Measurements from ENCODE around the gene NPTX1.

Gene NPTX1

GRCh38 chr17:80442323-80442659 lies 34.1 kb downstream of the NPTX1 start:
- peaks cover 3% of the 10 kb centered on the region for H3K27me3 ChIP-seq (ENCODE audit: control insufficient read depth, insufficient read depth, low read length)
- H3K9ac ChIP-seq (ENCODE audit: low read length), result no peak overlapping the region
- no peaks in the 10 kb centered on the region for H3K36me3 ChIP-seq (ENCODE audit: control insufficient read depth, insufficient read depth, low read length)
- H3K9me3 ChIP-seq (ENCODE audit: control insufficient read depth, low read length), result no peaks in the 10 kb centered on the region
- H3K4me1 ChIP-seq (ENCODE audit: control insufficient read depth, insufficient read depth, low read length), result no peaks in the 10 kb centered on the region
- H3K4me3 ChIP-seq (ENCODE audit: low read length), result no peak overlapping the region

DNA sequence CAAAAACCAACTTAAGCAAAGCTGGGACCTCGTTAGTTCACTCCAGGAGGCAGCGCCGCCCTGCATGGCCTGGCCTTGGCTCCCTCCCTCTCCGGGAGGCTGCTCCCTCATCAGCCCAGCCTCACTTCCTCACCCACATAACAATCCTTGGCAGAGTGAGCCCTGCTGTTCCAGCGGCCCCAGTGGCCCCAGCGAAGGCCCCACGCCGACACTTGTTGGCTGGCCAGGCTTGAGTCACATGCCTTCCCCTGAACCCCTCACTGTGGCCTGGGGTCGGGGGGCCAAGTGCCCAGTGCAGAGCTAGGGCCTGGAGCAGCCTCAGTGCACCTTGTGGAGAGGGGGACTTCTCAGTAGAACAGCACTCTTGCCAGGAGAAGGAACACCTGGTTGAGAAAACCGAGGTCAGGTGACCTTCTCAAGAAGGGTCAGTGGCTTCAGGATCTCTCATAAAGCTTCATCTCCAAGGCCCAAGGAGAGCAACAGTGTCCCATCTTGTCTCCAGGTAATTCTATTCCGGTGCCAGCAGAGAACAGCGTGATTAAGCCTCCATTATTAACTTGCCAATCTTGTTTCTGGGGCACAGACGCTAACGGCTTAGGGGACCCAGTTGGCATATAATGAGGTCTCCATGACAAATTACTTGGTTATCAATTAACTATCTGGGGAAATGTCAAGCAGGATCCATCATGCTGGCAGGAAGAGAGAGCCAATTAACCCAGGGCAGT lies 34.6 kb downstream of the NPTX1 start:
- H3K4me3 ChIP-seq (ENCODE audit: low read length), result no peak overlapping the region
- no peak overlapping the region for H3K9ac ChIP-seq (ENCODE audit: low read length)
- H3K9me3 ChIP-seq (ENCODE audit: control insufficient read depth, low read length), result no peaks in the 10 kb centered on the region
- peaks cover 3% of the 10 kb centered on the region for H3K27me3 ChIP-seq (ENCODE audit: control insufficient read depth, insufficient read depth, low read length)
- H3K4me1 ChIP-seq (ENCODE audit: control insufficient read depth, insufficient read depth, low read length), result no peaks in the 10 kb centered on the region
- no peaks in the 10 kb centered on the region for H3K36me3 ChIP-seq (ENCODE audit: control insufficient read depth, insufficient read depth, low read length)

DNA sequence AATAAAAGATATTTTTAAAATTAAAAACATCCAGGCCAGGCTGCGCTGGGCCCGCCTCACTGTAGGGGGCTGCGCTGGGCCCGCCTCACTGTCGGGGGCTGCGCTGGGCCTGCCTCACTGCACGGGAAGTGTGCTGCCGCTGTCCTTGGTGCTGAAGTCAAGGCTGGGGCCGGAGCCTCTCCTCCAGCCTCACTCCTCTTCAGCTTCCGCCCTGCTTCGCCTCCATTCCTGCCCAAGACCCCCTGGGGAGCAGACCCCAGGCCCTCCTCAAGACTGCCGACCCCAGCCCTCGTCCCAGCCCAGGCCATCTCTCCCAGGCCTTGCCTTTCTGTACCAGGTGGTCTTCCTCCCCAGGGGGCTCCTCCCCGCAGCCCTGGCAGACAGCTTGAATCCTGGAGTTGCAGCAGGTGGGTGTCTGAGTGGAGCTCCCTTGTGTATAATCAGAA lies 35.3 kb downstream of the NPTX1 start:
- Histone ChIP-seq H3K4me1 (ENCODE audit: control insufficient read depth, insufficient read depth, low read length) (no peaks in the 10 kb centered on the region), H3K4me3 (ENCODE audit: low read length) (no peak overlapping the region), H3K27me3 (ENCODE audit: control insufficient read depth, insufficient read depth, low read length) (peaks cover 3% of the 10 kb centered on the region), H3K36me3 (ENCODE audit: control insufficient read depth, insufficient read depth, low read length) (no peaks in the 10 kb centered on the region), H3K9me3 (ENCODE audit: control insufficient read depth, low read length) (no peaks in the 10 kb centered on the region), H3K9ac (ENCODE audit: low read length) (no peak overlapping the region)

GRCh38 chr17:80439499-80439898 lies 36.9 kb downstream of the NPTX1 start:
- Histone ChIP-seq H3K4me1 (ENCODE audit: control insufficient read depth, insufficient read depth, low read length) (no peaks in the 10 kb centered on the region), H3K36me3 (ENCODE audit: control insufficient read depth, insufficient read depth, low read length) (no peaks in the 10 kb centered on the region), H3K9ac (ENCODE audit: low read length) (no peak overlapping the region), H3K9me3 (ENCODE audit: control insufficient read depth, low read length) (no peaks in the 10 kb centered on the region), H3K4me3 (ENCODE audit: low read length) (no peak overlapping the region), H3K27me3 (ENCODE audit: control insufficient read depth, insufficient read depth, low read length) (peaks cover 3% of the 10 kb centered on the region)

DNA sequence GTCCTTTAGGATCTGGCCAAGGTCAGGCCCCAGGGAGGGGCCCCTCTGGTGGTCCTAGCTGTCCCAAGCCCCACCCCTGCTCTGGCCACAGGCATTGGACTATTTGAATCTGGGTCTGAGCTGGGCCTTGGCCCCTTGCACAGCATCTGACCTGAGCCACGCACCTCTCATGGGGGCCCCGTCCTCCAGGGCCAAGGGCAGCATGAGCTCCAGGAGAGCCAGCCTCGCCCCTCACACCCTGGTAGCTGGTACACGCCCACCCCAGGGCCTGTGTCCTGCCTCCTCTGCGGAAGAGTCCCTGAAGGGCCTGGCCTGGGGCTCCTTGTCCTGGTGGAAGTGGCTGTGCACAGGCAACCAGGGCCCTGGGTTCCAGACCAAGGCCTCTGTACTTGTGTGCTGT lies 37.6 kb downstream of the NPTX1 start:
- H3K9ac ChIP-seq (ENCODE audit: low read length), result no peak overlapping the region
- no peak overlapping the region for H3K4me3 ChIP-seq (ENCODE audit: low read length)
- no peaks in the 10 kb centered on the region for H3K9me3 ChIP-seq (ENCODE audit: control insufficient read depth, low read length)
- no peaks in the 10 kb centered on the region for H3K4me1 ChIP-seq (ENCODE audit: control insufficient read depth, insufficient read depth, low read length)
- no peaks in the 10 kb centered on the region for H3K36me3 ChIP-seq (ENCODE audit: control insufficient read depth, insufficient read depth, low read length)
- H3K27me3 ChIP-seq (ENCODE audit: control insufficient read depth, insufficient read depth, low read length), result peaks cover 3% of the 10 kb centered on the region

DNA sequence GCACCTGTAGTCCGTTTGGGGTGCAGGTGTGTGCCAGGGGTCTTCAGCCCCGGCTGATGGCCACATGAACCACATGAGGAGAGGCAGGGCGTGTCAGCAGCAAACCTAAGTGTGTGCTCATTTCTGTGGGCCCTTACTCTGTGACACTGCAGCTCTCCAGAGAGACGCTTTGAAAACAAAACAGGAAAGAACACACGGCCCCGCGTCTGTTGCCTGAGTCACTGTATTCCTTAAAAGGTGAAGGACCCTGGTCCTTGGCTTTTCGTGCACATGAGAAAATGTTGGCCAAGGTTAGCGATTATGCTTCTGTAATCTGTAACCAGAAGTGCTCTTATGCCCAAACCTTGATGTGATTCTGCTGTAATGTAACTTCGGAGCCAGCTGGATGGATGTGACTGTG lies 38.9 kb downstream of the NPTX1 start:
- Histone ChIP-seq H3K36me3 (ENCODE audit: control insufficient read depth, insufficient read depth, low read length) (no peaks in the 10 kb centered on the region), H3K4me1 (ENCODE audit: control insufficient read depth, insufficient read depth, low read length) (no peaks in the 10 kb centered on the region), H3K9ac (ENCODE audit: low read length) (no peak overlapping the region), H3K9me3 (ENCODE audit: control insufficient read depth, low read length) (no peaks in the 10 kb centered on the region), H3K4me3 (ENCODE audit: low read length) (no peak overlapping the region), H3K27me3 (ENCODE audit: control insufficient read depth, insufficient read depth, low read length) (peaks cover 3% of the 10 kb centered on the region)

- no peaks in the 10 kb centered on the region for H3K4me1 ChIP-seq (ENCODE audit: control insufficient read depth, insufficient read depth, low read length)
- no peak overlapping the region for H3K4me3 ChIP-seq (ENCODE audit: low read length)
- no peaks in the 10 kb centered on the region for H3K27me3 ChIP-seq (ENCODE audit: control insufficient read depth, insufficient read depth, low read length)
- H3K36me3 ChIP-seq (ENCODE audit: control insufficient read depth, insufficient read depth, low read length), result no peaks in the 10 kb centered on the region
- H3K9me3 ChIP-seq (ENCODE audit: control insufficient read depth, low read length), result no peaks in the 10 kb centered on the region
- H3K9ac ChIP-seq (ENCODE audit: low read length), result no peak overlapping the region
Observed at GRCh38 chr17:80433916-80434666, 42.3 kb downstream of the NPTX1 start.

DNA sequence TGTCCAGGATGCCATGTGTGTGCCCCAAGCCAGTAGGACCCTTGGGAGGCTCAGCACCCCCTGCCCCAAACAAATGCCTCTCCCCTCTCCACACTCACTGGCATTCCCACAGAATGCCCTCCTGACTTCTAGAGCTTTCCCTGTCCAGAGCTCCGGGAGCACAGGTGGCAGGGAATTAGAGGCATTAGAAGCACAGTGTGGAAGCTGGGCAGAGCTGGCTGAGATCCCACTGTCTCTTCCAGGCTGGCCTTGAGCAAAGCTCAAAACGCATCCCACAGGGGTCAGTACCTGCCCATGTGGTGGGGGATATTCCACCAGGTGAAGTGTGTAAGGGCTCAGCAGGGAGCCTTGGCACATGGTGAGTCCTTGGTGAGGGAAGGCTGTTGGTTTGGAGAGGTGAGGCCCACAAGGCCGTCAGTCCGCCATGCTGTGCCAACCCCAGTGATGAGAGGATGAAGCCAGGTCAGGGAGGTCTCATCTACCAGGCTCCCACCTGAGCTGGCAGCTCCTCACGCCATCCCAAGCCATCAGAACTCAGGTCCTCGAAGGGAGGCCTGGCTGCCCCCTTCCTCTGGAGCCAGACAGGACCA lies 43.4 kb downstream of the NPTX1 start:
- Histone ChIP-seq H3K4me1 (ENCODE audit: control insufficient read depth, insufficient read depth, low read length) (no peaks in the 10 kb centered on the region), H3K9me3 (ENCODE audit: control insufficient read depth, low read length) (no peaks in the 10 kb centered on the region), H3K27me3 (ENCODE audit: control insufficient read depth, insufficient read depth, low read length) (no peaks in the 10 kb centered on the region), H3K36me3 (ENCODE audit: control insufficient read depth, insufficient read depth, low read length) (no peaks in the 10 kb centered on the region), H3K4me3 (ENCODE audit: low read length) (no peak overlapping the region), H3K9ac (ENCODE audit: low read length) (no peak overlapping the region)

DNA sequence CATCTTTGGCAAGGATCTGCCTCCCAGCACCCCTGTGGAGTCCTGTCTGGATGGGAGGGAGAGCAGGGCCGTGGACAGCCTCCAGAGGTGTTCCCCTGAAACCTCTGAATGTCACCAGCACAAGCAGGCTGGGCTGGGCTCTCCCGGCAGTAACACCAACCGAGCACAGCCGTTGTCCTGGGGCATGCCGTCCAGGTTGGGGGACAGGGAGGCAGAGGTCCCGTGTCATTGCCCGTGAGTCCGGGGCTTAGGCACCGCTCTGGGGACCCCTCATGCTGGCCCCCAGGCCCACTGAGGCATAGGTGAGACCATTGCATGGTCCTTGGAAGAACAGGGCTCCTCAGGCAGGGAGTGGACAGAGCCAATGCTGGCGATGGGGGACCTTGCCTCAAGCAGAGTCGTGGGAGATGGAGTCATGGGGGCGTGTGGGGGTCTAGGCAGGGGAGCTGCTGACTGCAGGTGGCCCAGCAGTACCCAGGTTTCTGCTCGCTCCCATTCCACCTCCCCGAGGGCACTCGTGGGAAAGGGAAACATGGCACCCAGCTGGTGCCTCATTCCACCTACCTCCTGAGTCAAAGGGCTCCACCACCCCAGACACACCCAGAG lies 44.0 kb downstream of the NPTX1 start:
- H3K4me3 ChIP-seq (ENCODE audit: low read length), result no peak overlapping the region
- H3K36me3 ChIP-seq (ENCODE audit: control insufficient read depth, insufficient read depth, low read length), result no peaks in the 10 kb centered on the region
- no peaks in the 10 kb centered on the region for H3K9me3 ChIP-seq (ENCODE audit: control insufficient read depth, low read length)

DNA sequence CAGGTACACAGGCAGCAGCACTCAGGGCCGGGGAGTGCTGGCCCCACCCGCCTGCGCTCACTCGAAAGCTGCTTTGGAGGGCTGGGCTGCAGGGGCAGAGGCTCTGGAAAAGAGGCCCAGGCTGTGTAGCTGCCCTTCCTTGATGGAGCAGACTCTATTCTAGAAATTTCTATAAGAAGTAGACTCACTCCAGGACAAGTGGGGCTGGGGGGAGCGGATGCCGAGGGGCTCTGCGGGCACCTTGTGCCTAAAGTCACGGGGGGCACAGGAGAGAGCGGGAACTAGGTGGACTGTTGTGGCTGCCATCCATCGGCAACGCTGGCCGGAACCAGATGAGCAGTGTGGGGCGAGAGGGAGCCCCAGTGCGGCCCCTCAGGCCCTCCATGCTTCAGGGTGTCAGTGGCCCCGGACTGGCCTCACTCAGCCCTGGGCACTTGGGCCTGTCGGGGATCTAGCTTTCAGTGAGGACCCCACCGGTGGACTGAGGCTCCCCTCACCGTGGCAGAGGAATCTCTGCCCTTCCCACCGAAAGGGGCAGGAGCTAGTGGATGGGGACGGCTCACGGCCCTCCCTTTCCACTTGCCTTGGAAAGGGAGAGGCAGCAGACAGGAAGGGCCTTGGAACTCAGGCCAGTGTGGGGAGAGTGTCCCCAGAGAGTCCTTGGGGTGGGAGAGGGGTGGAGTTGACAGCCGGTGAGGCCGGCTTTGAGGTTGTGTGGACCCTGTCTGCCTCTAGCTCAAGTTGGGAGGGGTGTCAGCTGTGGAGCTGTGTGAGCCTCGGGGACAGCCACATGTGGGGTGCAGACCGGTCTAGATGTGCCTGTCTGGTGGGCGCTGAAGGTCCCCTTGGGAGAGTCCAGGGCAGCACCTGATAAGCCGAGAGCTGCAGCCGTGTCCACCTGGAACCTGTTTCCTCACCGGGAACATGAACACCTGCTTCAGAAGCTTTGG lies 44.9 kb downstream of the NPTX1 start:
- no peak overlapping the region for H3K9ac ChIP-seq (ENCODE audit: low read length)
- no peak overlapping the region for H3K4me3 ChIP-seq (ENCODE audit: low read length)
- no peaks in the 10 kb centered on the region for H3K36me3 ChIP-seq (ENCODE audit: control insufficient read depth, insufficient read depth, low read length)
- no peaks in the 10 kb centered on the region for H3K27me3 ChIP-seq (ENCODE audit: control insufficient read depth, insufficient read depth, low read length)
- no peaks in the 10 kb centered on the region for H3K9me3 ChIP-seq (ENCODE audit: control insufficient read depth, low read length)
- no peaks in the 10 kb centered on the region for H3K4me1 ChIP-seq (ENCODE audit: control insufficient read depth, insufficient read depth, low read length)

More for the DNA sequence above, 44.0 kb downstream of the NPTX1 start:
- H3K27me3 ChIP-seq (ENCODE audit: control insufficient read depth, insufficient read depth, low read length), result no peaks in the 10 kb centered on the region
- H3K9ac ChIP-seq (ENCODE audit: low read length), result no peak overlapping the region
- no peaks in the 10 kb centered on the region for H3K4me1 ChIP-seq (ENCODE audit: control insufficient read depth, insufficient read depth, low read length)

DNA sequence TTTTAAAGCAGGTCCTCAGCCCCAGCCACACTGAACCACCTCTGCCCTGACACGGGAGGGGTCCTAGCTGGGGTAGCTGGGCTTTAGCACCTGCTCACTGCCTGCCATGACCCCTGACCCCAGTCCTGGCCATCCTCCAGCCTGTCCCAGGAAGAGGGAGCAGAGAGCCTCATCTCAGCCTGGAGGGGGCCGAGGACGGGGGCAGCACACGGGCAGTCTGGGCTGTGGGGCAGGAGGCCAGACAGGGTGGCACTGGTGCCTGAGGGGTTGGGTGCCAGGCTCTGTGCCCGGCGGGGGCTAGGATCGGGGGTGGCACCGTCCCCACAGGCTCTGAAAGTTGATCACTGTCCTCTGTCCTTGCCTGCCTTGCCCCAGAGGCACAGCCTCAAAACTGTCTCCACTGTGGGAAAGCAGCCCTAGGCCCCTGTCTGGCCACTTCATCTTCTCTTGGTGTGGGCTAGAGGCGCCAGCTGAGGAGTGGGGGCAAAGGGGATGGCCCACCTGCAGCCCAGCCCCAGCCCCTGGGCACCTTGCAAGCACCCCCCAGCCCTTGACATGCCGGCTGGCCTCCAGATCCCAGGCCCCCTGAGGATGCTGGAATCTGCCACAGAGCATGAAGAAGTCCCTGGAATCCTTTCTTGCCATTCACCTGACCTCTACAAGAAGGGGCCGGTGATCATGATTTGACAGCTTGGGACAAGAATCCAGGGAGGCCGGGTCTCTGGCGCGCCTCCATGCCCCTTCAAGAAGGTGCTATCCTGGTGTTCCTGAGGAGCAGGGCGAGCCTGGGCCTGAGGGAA lies 45.8 kb downstream of the NPTX1 start:
- Histone ChIP-seq H3K36me3 (ENCODE audit: control insufficient read depth, insufficient read depth, low read length) (no peaks in the 10 kb centered on the region), H3K9me3 (ENCODE audit: control insufficient read depth, low read length) (no peaks in the 10 kb centered on the region), H3K27me3 (ENCODE audit: control insufficient read depth, insufficient read depth, low read length) (no peaks in the 10 kb centered on the region), H3K9ac (ENCODE audit: low read length) (no peak overlapping the region), H3K4me1 (ENCODE audit: control insufficient read depth, insufficient read depth, low read length) (no peaks in the 10 kb centered on the region), H3K4me3 (ENCODE audit: low read length) (no peak overlapping the region)
